AG09309 (cell line): ENCODE results near the gene EIF2AK3.
A peak's percentile ranks its signal among the peaks of the same experiment; 100 is the strongest.

Experiments used
- DNase-seq: peaks from one replicate; pipeline ENCODE4 v3.0.0-alpha.2; 2010; ENCODE audit warnings: low read depth
- H3K4me3 ChIP-seq: 2 replicates; pipeline ENCODE4 v1.5.1; 2011; ENCODE audit warnings: mild to moderate bottlenecking, low read depth, low read length, moderate library complexity; ENCODE audit not compliant: control insufficient read depth
- TF ChIP-seq, protein P1 (sequence below): IDR thresholded peaks from 2 replicates; pipeline ENCODE4 v1.5.1; 2011; ENCODE audit warnings: mild to moderate bottlenecking, low read depth, low read length, inconsistent platforms; ENCODE audit not compliant: insufficient read depth, control insufficient read depth; ENCODE audit errors: missing control alignments

EIF2AK3 gene

DNA sequence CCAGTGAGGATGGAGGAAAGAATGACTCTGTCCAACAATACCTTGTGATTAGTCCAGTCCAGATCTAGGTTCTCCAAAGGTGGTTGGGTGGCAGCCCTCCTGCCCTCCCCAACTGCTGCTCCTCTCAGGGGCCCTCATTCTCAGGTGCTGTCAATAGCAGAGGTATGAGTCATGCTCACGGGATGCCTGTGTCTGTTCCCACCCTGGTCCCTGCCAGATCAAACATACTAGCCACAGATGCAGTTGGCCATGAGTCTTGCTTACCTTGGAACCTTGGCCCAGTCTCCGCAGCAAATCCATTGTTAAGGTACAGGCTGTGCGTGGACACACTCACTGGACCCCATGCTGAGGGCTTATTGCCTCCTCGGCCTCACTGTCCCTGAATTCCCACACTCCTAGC lies 39.3 kb upstream of the EIF2AK3 start:
- TF ChIP-seq, protein P1, sequence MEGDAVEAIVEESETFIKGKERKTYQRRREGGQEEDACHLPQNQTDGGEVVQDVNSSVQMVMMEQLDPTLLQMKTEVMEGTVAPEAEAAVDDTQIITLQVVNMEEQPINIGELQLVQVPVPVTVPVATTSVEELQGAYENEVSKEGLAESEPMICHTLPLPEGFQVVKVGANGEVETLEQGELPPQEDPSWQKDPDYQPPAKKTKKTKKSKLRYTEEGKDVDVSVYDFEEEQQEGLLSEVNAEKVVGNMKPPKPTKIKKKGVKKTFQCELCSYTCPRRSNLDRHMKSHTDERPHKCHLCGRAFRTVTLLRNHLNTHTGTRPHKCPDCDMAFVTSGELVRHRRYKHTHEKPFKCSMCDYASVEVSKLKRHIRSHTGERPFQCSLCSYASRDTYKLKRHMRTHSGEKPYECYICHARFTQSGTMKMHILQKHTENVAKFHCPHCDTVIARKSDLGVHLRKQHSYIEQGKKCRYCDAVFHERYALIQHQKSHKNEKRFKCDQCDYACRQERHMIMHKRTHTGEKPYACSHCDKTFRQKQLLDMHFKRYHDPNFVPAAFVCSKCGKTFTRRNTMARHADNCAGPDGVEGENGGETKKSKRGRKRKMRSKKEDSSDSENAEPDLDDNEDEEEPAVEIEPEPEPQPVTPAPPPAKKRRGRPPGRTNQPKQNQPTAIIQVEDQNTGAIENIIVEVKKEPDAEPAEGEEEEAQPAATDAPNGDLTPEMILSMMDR = no peak
- DNase-seq = no peak
- no peak overlapping the region for H3K4me3 ChIP-seq

DNA sequence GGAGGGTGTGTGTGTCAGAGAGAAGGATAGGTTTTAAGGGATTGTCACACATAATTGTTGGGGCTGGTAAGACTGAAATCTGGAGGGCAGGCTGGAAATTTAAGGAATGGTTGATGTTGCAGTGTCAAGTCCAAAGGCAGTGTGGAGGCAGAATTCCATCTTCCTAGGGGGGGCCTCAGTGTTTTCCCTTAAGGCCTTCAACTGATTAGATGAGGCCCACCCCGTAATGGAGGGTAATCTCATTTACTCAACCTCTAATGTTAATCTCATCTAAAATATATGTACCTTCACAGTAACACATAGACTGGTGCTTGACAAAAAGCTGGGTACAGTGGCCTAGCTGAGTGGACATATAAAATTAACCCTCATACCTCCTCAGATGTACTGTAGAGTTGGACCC lies 33.4 kb upstream of the EIF2AK3 start:
- no peak for DNase-seq
- H3K4me3 ChIP-seq = no peak overlapping the region
- TF ChIP-seq, protein P1 = no peak

- TF ChIP-seq, protein P1 = no peak
Measured at GRCh38 chr2:88659538-88659915, 32.3 kb upstream of the EIF2AK3 start.

GRCh38 chr2:88658881-88659537 lies 31.7 kb upstream of the EIF2AK3 start:
- H3K4me3 ChIP-seq = no peak overlapping the region
- DNase-seq = no peak
- TF ChIP-seq, protein P1 = no peak

More at GRCh38 chr2:88659538-88659915, 32.3 kb upstream of the EIF2AK3 start:
- H3K4me3 ChIP-seq = no peak overlapping the region
- DNase-seq = peak; percentile 23

- H3K4me3 ChIP-seq = no peak overlapping the region
- TF ChIP-seq, protein P1 = no peak
- peak; percentile 23 for DNase-seq
Measured at GRCh38 chr2:88658326-88658725, 31.1 kb upstream of the EIF2AK3 start.

DNA sequence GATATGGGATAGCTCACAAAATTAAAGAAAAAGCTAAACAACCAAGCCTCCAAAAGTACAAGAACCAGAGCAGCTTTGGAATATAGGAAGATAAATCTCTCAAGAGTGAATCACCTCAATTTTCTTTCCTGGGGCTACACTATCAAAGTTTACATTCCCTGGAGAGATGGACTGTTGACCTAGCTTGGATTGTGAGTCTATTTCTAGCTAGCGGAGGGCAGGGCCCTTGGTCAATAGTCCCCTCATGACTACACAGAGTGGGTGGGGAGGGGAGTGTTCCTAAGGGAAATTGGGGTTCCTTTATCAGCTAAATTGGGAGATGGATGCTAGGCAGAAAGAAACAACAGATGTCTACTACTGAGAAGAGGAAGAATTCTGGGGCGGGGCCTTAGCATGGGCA lies 29.9 kb upstream of the EIF2AK3 start:
- no peak overlapping the region for H3K4me3 ChIP-seq
- TF ChIP-seq, protein P1 = no peak
- DNase-seq = no peak

DNA sequence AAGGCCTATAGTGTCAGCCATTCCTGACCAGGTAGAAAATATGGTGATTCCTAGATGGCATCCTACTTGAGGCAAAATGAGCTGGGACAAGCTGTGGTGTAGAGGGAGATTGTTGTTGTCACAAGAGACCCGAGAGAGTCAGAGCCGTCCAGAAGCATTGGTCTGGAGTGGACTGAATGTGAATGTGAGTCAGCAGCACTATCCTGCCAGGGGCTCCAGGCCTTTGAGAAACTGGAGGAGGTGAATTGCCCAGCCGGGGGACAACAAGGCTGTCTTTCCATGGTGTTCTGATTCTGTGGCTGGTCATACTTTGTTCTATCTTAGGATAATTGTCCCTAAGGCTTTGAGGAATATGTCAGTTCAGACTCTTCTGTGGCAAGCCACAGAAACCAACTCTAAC lies 29.4 kb upstream of the EIF2AK3 start:
- TF ChIP-seq, protein P1 = no peak
- H3K4me3 ChIP-seq = no peak overlapping the region
- DNase-seq = no peak
